Esophagus (tissue), 2 donors: Measurements from ENCODE around the gene TRPV3. TPM values are rescaled to one million over a fixed set of nuclear protein-coding genes. Genes with fewer than 3 reads are reported as not detected.
"Not testable (repeated sequence)": the region's sequence is repeated elsewhere in the genome, so short reads cannot be mapped to it uniquely, and the experiment has no call there.

Experiments
- H3K27ac ChIP-seq, 2 donors: one replicate each; pipeline ENCODE4 v1.5.1; 2013; ENCODE audit warnings: low read depth in 2 of 2, mild to moderate bottlenecking in 2 of 2, inconsistent platforms in 1 of 2, low read length in 1 of 2, moderate library complexity in 1 of 2
- H3K27me3 ChIP-seq, 2 donors: one replicate each; pipeline ENCODE4 v1.6.1; 2013; ENCODE audit warnings: low read length in 2 of 2, control low read depth in 1 of 2, mild to moderate bottlenecking in 1 of 2; ENCODE audit not compliant: insufficient read depth in 2 of 2, control insufficient read depth in 1 of 2
- H3K36me3 ChIP-seq, 2 donors: one replicate each; pipeline ENCODE4 v1.6.1; 2013; ENCODE audit warnings: low read length in 1 of 2; ENCODE audit not compliant: control insufficient read depth in 2 of 2, insufficient read depth in 2 of 2
- H3K4me1 ChIP-seq, 2 donors: one replicate each; pipeline ENCODE4 v1.6.1; 2013; ENCODE audit warnings: low read length in 1 of 2; ENCODE audit not compliant: control insufficient read depth in 2 of 2, insufficient read depth in 2 of 2
- H3K4me3 ChIP-seq, 2 donors: one replicate each; pipeline ENCODE4 v1.5.1; 2013; ENCODE audit warnings: low read length in 2 of 2, mild to moderate bottlenecking in 2 of 2, low read depth in 1 of 2, moderate library complexity in 1 of 2
- H3K9me3 ChIP-seq, 2 donors: one replicate each; pipeline ENCODE4 v1.6.1; 2013; ENCODE audit warnings: mild to moderate bottlenecking in 2 of 2, low read depth in 1 of 2, low read length in 1 of 2, moderate library complexity in 1 of 2; ENCODE audit not compliant: control insufficient read depth in 2 of 2, insufficient read depth in 1 of 2
- WGBS, 2 donors: extraction: QIAGEN DNeasy Blood & Tissue Kit; methylation state at CpG; one replicate each; pipeline ENCODE4 v1.1.7; 2013; 5-methylcytosine and 5-hydroxymethylcytosine counted together
- polyA plus RNA-seq, 2 donors: library from polyadenylated mRNA; stranded (reverse); fragments of 200-250 nt; gene quantifications; one replicate each; pipeline ENCODE4 v1.2.3, GENCODE V29; 2013
- donor health status: healthy with polysubstance abuse.
- donor health status: Bipolar disorder and iron deficiency.

Gene TRPV3
- polyA plus RNA-seq, 2 donors: 0.16 to 0.83 TPM

GRCh38 chr17:3514167-3514566 is 43.4 kb downstream of the TRPV3 start:
- 94% methylated on average over 11 of the region's 11 CpGs for whole genome bisulfite sequencing, 2 donors
- not testable (repeated sequence) for H3K9me3 ChIP-seq

GRCh38 chr17:3513305-3514035 is 44.1 kb downstream of the TRPV3 start:
- H3K27ac ChIP-seq: peak overlapping the region in 1 of 2 donors; percentile 57
- H3K4me3 ChIP-seq: no peak overlapping the region
- no peaks in the 10 kb centered on the region for H3K4me1 ChIP-seq
- WGBS, 2 donors: 85 to 86% methylated on average over 23 of the region's 23 CpGs
- H3K27me3 ChIP-seq: no peaks in the 10 kb centered on the region
- H3K9me3 ChIP-seq: no peaks in the 10 kb centered on the region
- H3K36me3 ChIP-seq: no peaks in the 10 kb centered on the region

More at GRCh38 chr17:3514167-3514566, 43.4 kb downstream of the TRPV3 start:
- not testable (repeated sequence) for H3K4me1 ChIP-seq, H3K27ac ChIP-seq, H3K27me3 ChIP-seq, H3K4me3 ChIP-seq, H3K36me3 ChIP-seq

- Histone ChIP-seq H3K27me3 (no peaks in the 10 kb centered on the region), H3K4me1 (no peaks in the 10 kb centered on the region), H3K9me3 (no peaks in the 10 kb centered on the region), H3K36me3 (no peaks in the 10 kb centered on the region), H3K27ac (peak overlapping the region; percentile 18 to 30), H3K4me3 (no peak overlapping the region)
- 55 to 61% methylated on average over 20 of the region's 20 CpGs for WGBS, 2 donors
Measured at GRCh38 chr17:3512505-3513171, 45.0 kb downstream of the TRPV3 start.

- 71 to 74% methylated on average over 8 of the region's 8 CpGs for WGBS, 2 donors
- Histone ChIP-seq H3K36me3 (no peaks in the 10 kb centered on the region), H3K4me3 (no peak overlapping the region), H3K9me3 (no peaks in the 10 kb centered on the region), H3K27ac (peak overlapping the region; percentile 30 to 45), H3K27me3 (no peaks in the 10 kb centered on the region), H3K4me1 (no peaks in the 10 kb centered on the region)
Measured at GRCh38 chr17:3511852-3512504, 45.6 kb downstream of the TRPV3 start.

GRCh38 chr17:3510090-3510489 is 47.5 kb downstream of the TRPV3 start:
- H3K36me3 ChIP-seq: no peaks in the 10 kb centered on the region
- no peak overlapping the region for H3K27ac ChIP-seq
- no peaks in the 10 kb centered on the region for H3K27me3 ChIP-seq
- peaks cover 0 to 3% of the 10 kb centered on the region in 2 donors for H3K9me3 ChIP-seq
- 65 to 68% methylated on average over 7 of the region's 7 CpGs for WGBS, 2 donors
- H3K4me1 ChIP-seq: no peaks in the 10 kb centered on the region
- no peak overlapping the region for H3K4me3 ChIP-seq

- Histone ChIP-seq H3K36me3 (no peaks in the 10 kb centered on the region), H3K4me3 (no peak overlapping the region), H3K27me3 (no peaks in the 10 kb centered on the region), H3K4me1 (no peaks in the 10 kb centered on the region), H3K27ac (no peak overlapping the region), H3K9me3 (peaks cover 0 to 3% of the 10 kb centered on the region in 2 donors)
- 76 to 84% methylated on average over 3 of the region's 3 CpGs for WGBS, 2 donors
Measured at GRCh38 chr17:3507869-3508268, 49.7 kb downstream of the TRPV3 start.

GRCh38 chr17:3507071-3507470 is 50.5 kb downstream of the TRPV3 start:
- 68% methylated on average over 1 of the region's 1 CpG for whole genome bisulfite sequencing, 2 donors
- no peaks in the 10 kb centered on the region for H3K27me3 ChIP-seq

GRCh38 chr17:3506054-3506453 is 51.6 kb downstream of the TRPV3 start:
- Histone ChIP-seq H3K9me3 (peaks cover 0 to 3% of the 10 kb centered on the region in 2 donors), H3K36me3 (no peaks in the 10 kb centered on the region), H3K27me3 (no peaks in the 10 kb centered on the region), H3K27ac (no peak overlapping the region), H3K4me3 (no peak overlapping the region), H3K4me1 (no peaks in the 10 kb centered on the region)
- 94 to 98% methylated on average over 2 of the region's 2 CpGs for WGBS, 2 donors

More at GRCh38 chr17:3507071-3507470, 50.5 kb downstream of the TRPV3 start:
- peaks cover 0 to 3% of the 10 kb centered on the region in 2 donors for H3K9me3 ChIP-seq
- H3K4me1 ChIP-seq: no peaks in the 10 kb centered on the region
- H3K27ac ChIP-seq: no peak overlapping the region
- H3K36me3 ChIP-seq: no peaks in the 10 kb centered on the region
- H3K4me3 ChIP-seq: no peak overlapping the region

- Histone ChIP-seq H3K4me3 (no peak overlapping the region), H3K36me3 (no peaks in the 10 kb centered on the region), H3K27me3 (no peaks in the 10 kb centered on the region), H3K9me3 (peaks cover 0 to 3% of the 10 kb centered on the region in 2 donors), H3K4me1 (no peaks in the 10 kb centered on the region), H3K27ac (no peak overlapping the region)
- WGBS, 2 donors: 81 to 93% methylated on average over 7 of the region's 7 CpGs
Measured at GRCh38 chr17:3505008-3505407, 52.6 kb downstream of the TRPV3 start.
